ENCODE data around the gene SDR39U1.

The SDR39U1 gene

DNA sequence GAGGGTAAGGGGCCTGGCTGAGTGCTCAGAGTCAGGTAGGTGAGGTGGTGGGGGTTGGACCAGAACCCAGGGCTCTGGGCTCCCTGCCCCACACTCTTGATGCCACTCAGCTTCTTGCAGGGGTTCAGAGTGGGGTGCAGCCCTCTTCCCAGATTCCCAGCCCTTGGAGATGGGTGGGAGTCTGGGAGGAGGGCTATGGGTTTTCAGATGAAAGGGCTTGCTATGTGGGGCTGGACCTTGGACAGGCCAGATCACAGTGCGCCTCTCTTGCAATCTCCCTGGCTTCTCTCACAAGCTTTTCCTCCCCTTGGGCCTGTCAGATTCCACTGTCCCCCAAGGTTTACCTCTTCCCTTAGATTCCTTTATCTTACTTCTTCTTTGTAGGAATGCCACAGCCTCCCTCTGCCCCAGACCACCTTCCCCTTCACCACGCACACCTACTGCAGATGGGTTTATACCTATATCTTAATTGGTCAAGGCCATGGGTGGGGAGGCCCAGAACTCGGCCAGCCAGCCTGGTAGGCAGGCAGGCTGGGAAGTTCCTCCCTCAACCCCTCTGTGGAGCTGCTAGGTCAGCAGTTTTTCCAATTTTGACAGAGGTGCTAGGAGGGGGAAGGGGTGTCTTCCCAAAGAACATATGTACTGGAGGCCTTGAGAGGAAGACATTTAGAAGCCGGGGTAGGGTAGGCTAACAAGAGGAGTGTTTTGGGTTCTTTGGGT lies 42.4 kb downstream of the SDR39U1 start:
- H3K4me3 ChIP-seq (ENCODE audit: low read length): no peak overlapping the region

DNA sequence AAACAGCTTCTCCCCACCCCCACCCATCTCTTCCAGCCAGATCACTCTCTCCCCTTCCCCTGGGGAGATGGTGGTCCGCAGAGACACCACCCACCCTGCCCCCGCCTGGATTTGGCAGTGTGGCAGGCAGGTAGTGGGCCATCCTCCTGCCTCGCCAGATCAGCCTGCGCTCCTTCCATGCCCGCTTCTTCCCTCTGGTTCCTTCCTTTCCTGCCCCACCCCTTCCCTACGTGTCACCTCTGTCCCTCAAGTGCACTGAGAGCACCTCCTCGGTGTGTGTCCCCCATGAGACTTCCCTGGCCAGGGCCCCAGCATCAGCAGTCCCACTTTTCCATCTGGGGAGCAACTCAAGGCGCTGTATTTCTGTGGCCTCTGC lies 43.1 kb downstream of the SDR39U1 start:
- TF ChIP-seq ZNF274 (IDR thresholded peaks at IDR 0.05; ENCODE audit: low read depth, low read length): no peak
- no peak overlapping the region for H3K4me3 ChIP-seq (ENCODE audit: low read length)

More for the DNA sequence above, 42.4 kb downstream of the SDR39U1 start:
- no peak for TF ChIP-seq ZNF274 (IDR thresholded peaks at IDR 0.05; ENCODE audit: low read depth, low read length)

DNA sequence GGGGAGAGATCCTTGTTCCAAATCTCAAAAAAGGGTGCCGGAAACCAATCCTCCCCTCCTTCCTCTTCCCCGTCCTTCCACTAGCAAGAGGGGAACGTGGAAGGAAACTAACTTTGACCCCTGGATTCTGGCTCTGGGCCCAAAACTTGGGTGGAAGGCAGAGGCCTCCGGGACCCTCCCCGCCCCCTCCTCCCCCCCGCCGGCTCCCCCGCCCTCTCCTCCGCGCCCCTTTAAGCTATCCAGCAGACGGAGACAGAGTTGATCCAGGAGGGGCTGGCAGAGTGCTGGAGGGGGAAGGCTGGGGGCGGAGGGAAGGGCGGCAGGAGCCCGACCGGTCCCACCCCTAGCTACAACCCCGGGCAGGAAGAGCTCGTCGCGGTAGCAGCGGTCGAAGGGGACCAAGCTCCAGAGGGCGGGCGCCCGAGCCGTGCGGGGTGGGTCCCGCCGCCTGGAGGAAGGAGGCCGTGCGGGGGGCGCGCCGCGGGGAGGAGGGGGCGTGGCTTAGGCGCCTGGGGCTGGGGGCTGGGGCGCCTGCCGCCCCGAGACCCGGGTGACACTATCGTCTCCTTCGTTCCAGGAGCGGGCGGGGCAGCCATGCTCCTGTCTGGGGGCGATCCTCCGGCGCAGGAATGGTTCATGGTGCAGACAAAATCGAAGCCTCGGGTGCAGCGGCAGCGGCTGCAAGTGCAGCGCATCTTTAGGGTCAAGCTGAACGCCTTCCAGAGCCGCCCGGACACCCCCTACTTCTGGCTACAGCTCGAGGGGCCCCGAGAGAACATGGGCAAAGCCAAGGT lies 43.7 kb downstream of the SDR39U1 start, which contains the start of gene NYNRIN:
Gene NYNRIN, plus strand, starts transcription at position 351 of the 794 bp plus-strand sequence. Its CDS starts 244 bp downstream, at position 595.
- TF ChIP-seq ZNF274 (IDR thresholded peaks at IDR 0.05; ENCODE audit: low read depth, low read length): no peak
- 0 out of 2 replicates have a peak within 1 kb of the TSS, but pooled peaks have one; percentile 12 for H3K4me3 ChIP-seq (ENCODE audit: low read length)

DNA sequence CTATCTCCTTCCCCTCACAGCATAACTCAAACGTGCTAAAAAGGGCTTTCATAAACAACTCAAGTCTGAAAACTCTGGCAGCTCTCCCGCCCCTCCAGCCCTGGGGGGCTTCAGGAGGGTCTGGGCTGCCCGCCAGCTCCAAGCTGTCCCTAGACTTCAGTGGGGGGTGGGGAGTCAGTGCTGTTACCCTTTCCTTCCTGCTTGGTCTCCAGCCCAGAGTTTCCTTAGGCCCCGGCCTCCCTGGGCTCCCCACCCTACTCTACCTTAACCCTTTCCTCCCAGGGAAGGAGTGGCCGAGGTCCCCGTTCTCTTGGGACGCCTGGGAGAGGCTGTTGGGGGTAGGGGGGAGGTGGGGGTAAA lies 44.3 kb downstream of the SDR39U1 start:
- no peak for TF ChIP-seq ZNF274 (IDR thresholded peaks at IDR 0.05; ENCODE audit: low read depth, low read length)
- no peak overlapping the region for H3K4me3 ChIP-seq (ENCODE audit: low read length)

DNA sequence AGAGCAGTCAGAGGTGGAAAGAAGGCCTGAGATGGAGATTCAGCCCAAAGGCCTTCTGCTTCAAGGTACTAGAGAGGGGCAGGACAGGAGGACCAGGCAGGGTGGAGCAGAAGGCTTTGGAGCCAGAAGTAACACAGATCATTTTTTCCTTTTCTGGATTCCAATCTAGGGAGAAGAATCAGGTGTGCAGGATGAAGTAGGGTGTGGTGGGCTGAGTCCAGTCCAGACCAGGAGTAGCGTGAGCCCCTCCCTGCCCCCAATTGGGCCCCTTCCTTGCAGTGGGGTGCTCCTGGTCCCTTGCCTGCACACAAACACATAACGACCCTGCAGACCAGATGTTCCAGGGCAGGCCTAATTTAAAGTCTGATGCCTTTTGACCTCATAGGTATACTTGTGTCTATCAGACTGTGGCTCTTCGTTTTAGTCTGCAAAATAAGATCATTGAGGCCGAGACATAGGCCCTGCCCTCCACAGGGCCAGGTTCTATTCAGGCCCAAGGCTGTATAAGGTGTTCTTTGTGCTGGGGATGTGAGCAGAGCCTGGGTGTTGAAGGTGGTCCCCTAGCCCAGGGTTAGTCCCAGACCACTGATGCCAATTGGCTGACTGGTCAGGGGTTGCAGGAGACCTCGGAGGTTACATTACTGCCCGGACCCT lies 44.8 kb downstream of the SDR39U1 start:
- H3K4me3 ChIP-seq (ENCODE audit: low read length): no peak overlapping the region
- no peak for TF ChIP-seq ZNF274 (IDR thresholded peaks at IDR 0.05; ENCODE audit: low read depth, low read length)

DNA sequence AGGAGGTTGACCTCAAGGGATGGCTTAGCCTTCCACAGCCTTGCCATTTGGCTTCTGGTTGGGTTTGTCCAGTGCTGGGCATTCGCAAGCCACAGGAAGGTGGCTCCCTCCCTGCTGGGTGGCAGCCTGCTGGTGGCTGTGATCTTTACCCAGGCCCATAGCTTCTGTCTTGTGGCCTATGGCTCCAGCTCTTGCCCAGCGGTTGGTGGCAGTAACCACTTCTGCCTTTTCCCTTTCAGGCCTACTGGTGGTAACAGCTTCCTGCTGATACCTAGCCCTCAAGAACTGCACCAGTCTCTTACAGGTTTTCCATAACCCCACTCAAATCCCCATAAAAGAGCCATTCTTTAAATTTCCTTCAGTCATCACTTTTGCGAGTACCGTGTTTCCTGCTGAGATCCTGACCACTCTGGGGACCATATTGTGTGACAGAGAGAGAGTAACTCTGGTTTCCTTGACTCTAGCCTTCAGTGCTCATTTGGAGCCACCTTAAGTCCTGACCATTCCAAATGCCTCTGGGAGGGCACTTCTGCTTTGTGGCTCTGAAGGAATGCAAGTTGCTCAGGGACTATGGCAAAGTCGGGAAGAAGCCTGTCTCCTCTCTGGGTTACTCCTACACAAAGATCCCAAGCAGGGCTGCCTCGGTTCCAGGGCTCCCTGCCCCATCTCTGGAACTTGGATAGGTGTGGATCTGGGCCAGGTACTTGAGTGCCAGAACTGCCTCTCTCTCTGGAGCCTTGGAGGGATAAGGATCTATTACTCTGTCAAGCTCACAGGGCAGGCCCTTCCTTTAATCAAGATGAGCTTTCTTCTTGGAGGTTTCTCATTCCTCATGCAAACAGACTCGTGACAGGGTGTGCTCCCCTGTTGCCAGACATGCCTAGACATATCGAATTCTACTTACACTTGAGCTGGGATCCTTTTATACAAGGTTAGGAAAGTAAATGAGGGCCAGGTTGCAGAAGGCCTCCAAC lies 46.7 kb downstream of the SDR39U1 start:
- no peak overlapping the region for H3K4me3 ChIP-seq (ENCODE audit: low read length)
- TF ChIP-seq ZNF274 (IDR thresholded peaks at IDR 0.05; ENCODE audit: low read depth, low read length): no peak

DNA sequence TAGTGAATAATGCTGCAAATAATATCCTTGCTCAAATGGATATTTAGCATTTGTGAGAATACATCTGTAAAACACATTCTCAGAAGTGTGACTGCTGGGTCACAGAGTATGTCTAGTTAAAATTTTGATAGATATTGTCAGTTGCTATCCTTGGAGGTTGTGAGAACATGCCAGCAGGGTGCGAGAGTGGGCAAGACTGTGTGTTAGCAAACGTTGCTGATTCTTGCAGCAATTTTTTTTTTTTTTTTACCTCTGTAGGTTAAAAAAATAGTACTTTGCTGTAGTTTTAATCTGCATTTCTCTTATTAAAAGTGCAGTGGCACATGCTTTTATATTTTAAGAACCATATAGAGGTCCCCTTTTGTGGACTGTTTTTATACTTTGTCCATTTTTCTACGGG lies 48.3 kb downstream of the SDR39U1 start:
- no peak overlapping the region for H3K4me3 ChIP-seq (ENCODE audit: low read length)
- no peak for TF ChIP-seq ZNF274 (IDR thresholded peaks at IDR 0.05; ENCODE audit: low read depth, low read length)

DNA sequence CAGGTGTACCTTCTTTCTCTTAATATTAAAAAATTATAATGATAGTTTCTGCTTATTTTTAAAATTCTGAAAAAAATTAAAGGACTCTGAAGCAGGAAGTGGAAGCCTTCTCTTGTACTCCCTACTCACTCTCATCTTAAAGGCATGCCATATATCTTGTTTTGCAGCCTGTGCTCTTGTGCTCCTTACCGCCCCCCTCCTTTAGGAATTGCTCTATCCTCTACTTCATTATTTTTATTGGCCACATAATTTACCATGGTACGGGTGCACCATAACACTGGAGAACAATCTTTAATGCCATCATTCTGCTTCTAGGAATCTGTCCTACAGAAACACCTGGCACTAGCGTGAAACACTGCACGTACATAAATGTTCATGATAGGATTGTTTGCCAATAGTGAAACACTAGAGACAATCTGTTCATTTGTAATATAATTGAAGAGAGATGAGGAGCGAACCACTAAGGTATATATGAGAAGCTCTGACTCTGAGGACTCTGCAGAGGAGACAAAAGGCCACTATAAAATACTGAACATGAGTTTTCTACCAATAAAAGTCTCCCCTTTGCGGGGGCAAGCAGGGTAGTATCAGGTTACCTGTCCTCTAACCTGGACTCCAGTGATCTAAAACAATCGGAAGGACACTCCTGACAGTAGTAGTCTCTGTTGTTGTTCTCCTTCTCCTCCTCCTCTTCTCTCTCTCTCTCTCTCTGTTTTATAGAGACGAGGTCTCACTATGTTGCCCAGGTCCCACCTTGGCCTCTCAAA lies 50.1 kb downstream of the SDR39U1 start:
- no peak overlapping the region for H3K4me3 ChIP-seq (ENCODE audit: low read length)
- no peak for TF ChIP-seq ZNF274 (IDR thresholded peaks at IDR 0.05; ENCODE audit: low read depth, low read length)

DNA sequence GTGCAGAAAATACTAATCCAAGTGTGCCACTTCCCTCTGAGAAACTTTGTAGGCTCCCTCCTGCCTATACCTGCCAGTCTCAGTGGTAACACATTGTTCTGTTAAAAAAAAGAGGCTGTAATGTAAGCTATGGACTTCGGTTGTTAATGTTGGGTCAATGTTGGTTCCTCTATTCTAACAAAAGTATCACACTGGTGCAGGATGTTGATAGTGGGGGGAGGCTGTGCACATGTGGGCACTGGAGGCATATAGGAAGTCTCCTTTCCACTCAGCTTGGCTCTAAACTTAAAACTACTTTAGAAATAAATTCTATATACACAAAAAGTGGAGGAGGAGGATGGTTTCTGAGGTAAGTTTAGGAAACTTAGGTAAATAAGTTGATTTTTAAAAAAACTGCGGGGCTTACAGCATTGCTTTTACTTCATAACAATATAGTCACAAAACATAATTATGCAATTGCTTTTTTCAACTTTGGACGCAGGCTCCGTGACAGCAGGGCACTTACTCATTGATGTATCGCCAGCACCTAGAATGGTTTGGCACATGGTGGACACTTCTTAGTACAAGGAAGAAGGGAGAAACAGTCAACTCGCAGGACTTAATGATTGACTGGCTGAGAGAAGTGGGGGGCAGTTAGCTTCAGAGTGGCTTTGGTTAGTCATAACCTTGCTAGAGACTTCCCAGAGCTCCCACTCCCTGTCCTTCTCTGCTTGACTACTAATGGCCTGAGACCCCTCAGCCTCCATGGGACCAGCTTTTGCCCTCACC lies 51.7 kb downstream of the SDR39U1 start:
- TF ChIP-seq ZNF274 (IDR thresholded peaks at IDR 0.05; ENCODE audit: low read depth, low read length): no peak
- H3K4me3 ChIP-seq (ENCODE audit: low read length): no peak overlapping the region

Data from GM08714 (cell line).